ENCODE measurements around the gene PCSK5.

DNA sequence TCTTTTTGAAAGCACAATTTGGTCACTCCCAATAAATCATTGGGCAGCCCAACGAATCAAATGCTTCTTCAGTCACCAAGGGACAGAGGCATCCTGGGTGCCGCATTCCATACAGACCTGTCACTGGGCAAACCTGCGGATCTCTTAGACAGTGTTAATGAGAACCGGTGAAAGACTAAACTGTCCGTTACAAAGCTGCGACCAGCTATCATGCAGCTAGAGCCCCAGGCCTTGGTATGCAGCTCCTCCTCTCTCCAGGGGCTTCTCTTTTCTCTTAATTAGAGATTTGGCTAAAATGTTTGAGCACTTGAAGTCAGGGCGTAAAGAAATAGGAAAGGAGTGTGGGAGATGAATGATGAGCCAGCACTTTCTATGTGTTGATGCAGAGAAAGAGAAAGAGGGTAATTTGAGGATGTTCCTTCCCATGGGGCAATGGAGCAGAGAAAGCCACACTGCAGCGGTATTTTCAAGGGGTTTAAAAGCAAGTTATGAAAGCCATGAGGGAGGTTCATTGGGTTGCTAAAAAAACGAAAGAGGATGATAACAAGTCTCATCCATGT lies 328.5 kb downstream of the PCSK5 start:
- TF ChIP-seq, protein P1, sequence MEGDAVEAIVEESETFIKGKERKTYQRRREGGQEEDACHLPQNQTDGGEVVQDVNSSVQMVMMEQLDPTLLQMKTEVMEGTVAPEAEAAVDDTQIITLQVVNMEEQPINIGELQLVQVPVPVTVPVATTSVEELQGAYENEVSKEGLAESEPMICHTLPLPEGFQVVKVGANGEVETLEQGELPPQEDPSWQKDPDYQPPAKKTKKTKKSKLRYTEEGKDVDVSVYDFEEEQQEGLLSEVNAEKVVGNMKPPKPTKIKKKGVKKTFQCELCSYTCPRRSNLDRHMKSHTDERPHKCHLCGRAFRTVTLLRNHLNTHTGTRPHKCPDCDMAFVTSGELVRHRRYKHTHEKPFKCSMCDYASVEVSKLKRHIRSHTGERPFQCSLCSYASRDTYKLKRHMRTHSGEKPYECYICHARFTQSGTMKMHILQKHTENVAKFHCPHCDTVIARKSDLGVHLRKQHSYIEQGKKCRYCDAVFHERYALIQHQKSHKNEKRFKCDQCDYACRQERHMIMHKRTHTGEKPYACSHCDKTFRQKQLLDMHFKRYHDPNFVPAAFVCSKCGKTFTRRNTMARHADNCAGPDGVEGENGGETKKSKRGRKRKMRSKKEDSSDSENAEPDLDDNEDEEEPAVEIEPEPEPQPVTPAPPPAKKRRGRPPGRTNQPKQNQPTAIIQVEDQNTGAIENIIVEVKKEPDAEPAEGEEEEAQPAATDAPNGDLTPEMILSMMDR (IDR thresholded peaks at IDR 0.05; ENCODE audit: control extremely low read depth in 1 of 3, insufficient read depth in 1 of 3, low read depth in 1 of 3, low read length in 3 of 3) = no peak
- no peak for TF ChIP-seq EZH2 (IDR thresholded peaks at IDR 0.05; ENCODE audit: low read depth, low read length, severe bottlenecking)
- TF ChIP-seq KDM1A (IDR thresholded peaks at IDR 0.05; ENCODE audit: borderline replicate concordance, low read length) = no peak
- TF ChIP-seq SRF (IDR thresholded peaks at IDR 0.05; ENCODE audit: low read depth, low read length) = no peak
- no peak for TF ChIP-seq RAD21 (IDR thresholded peaks at IDR 0.05 in 1 of 2, conservative IDR thresholded peaks at IDR 0.05 in 1 of 2; ENCODE audit: low read depth in 2 of 2, low read length in 2 of 2)
- no peak for TF ChIP-seq CTBP2 (IDR thresholded peaks at IDR 0.05; ENCODE audit: borderline replicate concordance, insufficient read depth, insufficient read length, low read length)
- TF ChIP-seq, protein P2, sequence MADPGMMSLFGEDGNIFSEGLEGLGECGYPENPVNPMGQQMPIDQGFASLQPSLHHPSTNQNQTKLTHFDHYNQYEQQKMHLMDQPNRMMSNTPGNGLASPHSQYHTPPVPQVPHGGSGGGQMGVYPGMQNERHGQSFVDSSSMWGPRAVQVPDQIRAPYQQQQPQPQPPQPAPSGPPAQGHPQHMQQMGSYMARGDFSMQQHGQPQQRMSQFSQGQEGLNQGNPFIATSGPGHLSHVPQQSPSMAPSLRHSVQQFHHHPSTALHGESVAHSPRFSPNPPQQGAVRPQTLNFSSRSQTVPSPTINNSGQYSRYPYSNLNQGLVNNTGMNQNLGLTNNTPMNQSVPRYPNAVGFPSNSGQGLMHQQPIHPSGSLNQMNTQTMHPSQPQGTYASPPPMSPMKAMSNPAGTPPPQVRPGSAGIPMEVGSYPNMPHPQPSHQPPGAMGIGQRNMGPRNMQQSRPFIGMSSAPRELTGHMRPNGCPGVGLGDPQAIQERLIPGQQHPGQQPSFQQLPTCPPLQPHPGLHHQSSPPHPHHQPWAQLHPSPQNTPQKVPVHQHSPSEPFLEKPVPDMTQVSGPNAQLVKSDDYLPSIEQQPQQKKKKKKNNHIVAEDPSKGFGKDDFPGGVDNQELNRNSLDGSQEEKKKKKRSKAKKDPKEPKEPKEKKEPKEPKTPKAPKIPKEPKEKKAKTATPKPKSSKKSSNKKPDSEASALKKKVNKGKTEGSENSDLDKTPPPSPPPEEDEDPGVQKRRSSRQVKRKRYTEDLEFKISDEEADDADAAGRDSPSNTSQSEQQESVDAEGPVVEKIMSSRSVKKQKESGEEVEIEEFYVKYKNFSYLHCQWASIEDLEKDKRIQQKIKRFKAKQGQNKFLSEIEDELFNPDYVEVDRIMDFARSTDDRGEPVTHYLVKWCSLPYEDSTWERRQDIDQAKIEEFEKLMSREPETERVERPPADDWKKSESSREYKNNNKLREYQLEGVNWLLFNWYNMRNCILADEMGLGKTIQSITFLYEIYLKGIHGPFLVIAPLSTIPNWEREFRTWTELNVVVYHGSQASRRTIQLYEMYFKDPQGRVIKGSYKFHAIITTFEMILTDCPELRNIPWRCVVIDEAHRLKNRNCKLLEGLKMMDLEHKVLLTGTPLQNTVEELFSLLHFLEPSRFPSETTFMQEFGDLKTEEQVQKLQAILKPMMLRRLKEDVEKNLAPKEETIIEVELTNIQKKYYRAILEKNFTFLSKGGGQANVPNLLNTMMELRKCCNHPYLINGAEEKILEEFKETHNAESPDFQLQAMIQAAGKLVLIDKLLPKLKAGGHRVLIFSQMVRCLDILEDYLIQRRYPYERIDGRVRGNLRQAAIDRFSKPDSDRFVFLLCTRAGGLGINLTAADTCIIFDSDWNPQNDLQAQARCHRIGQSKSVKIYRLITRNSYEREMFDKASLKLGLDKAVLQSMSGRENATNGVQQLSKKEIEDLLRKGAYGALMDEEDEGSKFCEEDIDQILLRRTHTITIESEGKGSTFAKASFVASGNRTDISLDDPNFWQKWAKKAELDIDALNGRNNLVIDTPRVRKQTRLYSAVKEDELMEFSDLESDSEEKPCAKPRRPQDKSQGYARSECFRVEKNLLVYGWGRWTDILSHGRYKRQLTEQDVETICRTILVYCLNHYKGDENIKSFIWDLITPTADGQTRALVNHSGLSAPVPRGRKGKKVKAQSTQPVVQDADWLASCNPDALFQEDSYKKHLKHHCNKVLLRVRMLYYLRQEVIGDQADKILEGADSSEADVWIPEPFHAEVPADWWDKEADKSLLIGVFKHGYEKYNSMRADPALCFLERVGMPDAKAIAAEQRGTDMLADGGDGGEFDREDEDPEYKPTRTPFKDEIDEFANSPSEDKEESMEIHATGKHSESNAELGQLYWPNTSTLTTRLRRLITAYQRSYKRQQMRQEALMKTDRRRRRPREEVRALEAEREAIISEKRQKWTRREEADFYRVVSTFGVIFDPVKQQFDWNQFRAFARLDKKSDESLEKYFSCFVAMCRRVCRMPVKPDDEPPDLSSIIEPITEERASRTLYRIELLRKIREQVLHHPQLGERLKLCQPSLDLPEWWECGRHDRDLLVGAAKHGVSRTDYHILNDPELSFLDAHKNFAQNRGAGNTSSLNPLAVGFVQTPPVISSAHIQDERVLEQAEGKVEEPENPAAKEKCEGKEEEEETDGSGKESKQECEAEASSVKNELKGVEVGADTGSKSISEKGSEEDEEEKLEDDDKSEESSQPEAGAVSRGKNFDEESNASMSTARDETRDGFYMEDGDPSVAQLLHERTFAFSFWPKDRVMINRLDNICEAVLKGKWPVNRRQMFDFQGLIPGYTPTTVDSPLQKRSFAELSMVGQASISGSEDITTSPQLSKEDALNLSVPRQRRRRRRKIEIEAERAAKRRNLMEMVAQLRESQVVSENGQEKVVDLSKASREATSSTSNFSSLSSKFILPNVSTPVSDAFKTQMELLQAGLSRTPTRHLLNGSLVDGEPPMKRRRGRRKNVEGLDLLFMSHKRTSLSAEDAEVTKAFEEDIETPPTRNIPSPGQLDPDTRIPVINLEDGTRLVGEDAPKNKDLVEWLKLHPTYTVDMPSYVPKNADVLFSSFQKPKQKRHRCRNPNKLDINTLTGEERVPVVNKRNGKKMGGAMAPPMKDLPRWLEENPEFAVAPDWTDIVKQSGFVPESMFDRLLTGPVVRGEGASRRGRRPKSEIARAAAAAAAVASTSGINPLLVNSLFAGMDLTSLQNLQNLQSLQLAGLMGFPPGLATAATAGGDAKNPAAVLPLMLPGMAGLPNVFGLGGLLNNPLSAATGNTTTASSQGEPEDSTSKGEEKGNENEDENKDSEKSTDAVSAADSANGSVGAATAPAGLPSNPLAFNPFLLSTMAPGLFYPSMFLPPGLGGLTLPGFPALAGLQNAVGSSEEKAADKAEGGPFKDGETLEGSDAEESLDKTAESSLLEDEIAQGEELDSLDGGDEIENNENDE (IDR thresholded peaks at IDR 0.05; ENCODE audit: insufficient replicate concordance, low read length) = no peak
